ENCODE data around the gene SEMA3F.

The SEMA3F gene

DNA sequence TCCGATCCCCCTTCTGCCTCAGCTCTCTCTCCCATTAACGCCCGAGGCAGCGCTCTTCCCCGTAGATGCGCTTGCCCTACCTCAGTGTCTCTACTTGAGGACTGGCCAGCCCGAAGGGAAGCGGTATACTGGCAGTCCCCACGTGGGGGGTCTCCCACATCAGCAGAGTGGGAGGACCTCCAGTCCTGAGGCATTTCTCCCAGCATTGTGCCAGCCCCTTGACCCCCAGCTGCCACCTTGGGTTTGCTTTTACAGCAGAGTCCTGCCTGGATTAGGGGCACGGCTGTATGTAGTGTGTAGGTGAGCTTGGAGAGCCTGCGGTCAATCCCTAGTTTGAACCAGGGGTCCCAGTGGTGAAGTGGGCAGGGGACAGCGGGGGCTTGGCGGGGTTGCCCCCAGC is 767 bp downstream of the SEMA3F start:
- DNase-seq (ENCODE audit: low read depth, low spot score), result peak; percentile 57

DNA sequence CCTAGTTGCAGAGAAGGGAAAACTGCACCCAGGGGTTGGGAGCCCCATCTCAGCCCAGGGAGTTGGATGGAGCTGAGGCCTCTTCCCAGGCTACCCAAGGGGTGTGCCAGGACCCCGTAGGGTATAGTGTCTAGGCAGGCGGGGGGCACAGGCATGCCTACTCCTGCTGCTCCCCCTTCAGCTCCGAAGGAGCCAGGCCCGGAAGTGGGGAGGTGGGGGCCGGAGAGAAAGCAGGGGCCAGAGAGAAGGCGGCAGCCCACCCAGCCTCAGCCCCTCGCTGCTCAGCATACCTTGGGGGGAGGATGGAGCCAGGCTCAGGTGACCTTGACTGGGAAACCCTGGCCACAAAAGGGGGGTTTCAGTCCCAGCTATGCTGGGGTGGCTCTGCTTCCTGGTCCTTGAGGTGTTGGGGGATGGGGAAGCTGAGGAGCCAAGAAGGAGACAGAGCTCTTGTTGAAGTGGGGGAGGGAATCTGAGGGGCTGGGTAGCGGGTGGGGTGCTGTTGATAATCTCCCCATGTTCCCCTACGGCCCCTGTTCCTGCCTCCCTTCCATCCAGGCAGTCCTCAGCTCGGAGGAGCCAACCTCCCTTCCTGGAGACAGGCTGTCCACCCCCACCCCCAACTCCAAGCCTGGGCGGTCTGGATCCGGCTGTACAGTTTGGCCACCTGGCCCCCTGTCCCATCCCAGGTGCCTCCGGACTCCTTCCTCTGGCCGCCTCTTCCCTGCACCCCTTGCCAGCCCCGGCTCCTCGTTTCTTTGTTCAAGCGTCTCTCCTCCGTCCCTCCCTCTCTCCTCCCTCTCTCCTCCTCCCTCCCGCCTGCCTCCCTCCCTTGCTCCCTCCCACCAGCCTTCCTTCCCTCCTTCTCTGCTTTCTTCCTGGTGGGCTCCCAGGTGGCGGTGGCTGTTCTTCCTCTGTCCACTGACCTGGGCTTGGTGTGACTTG is 1.7 kb downstream of the SEMA3F start:
- DNase-seq (ENCODE audit: low read depth, low spot score), result no peak

DNA sequence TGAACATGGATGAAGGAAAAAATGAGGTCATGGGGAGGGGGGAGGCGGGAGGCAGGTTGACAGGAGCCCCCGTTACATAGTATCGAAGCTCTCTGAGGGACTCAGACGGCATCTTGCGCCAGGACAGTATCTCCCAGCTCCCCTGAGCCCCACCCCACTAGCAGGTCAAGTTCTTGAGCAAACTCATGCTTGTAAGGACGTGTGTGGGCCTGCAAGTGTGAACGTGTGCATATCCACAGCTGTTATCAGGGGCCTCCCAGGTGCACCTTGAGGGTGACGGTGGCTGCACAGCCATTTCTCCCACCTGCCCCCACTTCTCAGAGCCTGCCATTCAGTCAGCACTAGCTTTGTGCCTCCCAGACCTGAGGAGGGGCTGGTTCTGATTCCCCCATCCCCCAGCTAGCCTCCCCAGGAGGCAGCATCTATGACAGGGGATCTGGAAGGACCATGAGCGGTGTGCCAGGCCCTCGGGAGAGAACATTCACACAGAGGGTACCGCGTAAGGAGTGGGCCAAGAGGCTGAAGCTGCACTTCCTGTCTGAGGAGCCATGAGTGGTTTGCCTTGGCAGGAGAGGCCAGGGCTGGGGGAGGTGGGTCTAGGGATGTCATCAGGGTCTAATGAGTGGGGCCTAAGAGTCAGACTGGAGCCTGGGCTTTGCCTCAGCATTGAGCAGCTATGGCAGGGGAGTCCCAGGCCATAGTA is 2.9 kb downstream of the SEMA3F start:
- DNase-seq (ENCODE audit: low read depth, low spot score), result no peak

DNA sequence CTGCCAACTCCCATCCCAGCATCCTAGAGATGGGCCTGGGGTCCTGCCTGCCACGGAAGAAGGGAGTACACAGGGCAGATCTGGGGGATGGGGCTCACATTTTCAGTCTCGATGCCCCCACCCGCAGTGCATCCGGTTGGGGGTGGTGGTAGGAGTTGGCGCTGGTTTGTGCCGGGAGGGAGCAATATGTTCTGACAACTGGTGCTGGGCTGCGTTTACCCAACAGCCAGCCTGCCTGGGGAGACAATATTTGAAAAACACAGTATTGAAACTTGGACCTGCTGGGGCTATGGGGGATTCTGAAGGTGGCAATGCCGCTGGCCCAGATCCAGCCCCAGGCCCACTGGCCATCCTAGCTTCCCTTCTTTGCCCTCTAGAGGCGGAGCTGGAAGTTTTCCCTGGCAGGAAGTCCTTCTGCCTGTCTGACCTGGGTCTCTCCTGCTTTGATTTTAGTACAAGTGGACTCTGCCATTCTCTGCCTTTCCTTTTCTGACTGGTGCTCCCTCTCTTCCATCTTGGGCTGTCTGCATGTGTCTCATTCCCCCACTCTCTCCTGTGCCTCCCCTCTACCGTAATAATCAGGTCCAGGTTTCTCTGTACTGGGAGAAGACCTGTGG is 3.5 kb downstream of the SEMA3F start:
- DNase-seq (ENCODE audit: low read depth, low spot score), result no peak

DNA sequence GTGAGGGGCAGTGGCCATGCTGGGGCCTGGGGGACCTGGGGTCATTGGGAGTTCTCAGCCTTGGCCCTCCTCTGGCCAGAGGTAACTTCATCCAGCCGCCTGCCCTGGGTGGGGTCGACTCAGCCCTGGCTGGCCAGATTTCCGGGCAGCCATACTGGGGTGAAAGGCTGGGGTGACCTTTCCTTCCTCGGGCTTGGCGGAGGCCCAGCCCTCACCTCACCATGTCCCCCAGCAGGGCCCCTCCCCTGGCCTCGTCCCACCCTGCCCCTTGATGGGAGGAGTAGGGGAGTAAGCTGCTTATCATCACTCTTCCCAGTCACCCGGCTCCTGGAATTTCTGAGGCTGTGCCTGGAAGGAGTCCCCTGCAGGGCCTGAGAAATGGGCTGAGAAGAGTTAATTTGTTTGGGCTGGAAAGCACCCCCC is 5.4 kb downstream of the SEMA3F start:
- DNase-seq (ENCODE audit: low read depth, low spot score), result no peak

DNA sequence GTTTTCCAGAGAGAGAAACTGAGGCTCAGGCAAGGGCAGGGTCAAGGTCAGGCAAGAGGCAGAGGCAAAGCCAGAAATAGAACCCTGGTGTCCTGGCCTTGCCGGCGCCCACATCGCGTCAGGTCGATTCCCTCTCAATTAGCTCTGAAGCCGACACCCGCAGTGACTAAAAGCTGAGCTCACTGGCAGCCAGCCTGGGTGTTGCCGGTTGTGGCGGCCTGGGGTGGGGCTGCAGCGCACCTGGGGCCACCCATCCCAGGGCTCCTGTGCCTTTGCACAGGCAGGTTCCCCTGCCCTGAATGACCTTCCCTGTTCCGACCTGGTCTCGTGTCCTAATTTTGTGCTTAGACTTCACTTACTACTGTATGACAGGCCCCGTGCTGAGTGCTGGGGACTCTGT is 6.2 kb downstream of the SEMA3F start:
- no peak for DNase-seq (ENCODE audit: low read depth, low spot score)

DNA sequence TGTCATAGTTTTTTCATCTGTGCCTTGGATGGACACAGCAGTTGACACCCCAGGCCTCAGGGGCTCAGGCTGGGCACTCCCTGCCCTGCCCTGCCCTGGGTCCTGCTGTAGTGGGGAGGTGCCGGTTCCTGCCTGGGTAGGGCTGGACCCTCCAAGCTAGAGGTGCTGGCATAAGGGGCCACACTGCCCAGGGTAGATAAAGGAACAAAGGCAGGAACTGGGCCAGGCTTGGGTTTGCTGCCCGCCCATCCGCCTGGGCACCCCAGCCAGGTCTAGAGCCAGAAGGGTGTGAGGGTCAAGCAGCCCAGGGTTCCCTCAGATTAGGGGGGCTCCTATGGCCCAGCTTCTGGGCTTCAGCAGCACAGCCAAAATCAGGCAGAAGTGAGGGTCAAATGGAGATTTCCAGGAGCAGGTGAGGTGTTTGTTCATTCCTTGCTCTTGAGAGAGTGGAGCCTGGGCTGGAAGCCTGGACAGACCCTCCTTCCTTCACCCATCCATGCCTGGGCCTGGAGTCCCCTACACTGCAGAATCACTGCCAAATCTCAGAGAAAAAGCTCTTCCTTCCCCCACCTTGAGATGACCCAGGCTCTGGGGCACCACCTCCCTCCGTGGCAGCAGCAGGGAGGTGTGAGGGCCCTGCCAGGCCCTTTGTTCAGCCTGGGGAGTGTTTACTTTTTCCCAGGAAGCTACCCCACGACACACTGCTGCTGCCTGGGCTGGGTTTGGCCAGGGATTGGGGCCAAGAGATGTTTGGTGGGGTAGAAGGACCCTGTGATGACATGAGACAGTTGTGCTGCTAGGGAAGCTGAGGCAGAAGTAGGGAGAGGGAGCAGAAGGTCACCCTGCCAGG is 7.1 kb downstream of the SEMA3F start:
- no peak for DNase-seq (ENCODE audit: low read depth, low spot score)

DNA sequence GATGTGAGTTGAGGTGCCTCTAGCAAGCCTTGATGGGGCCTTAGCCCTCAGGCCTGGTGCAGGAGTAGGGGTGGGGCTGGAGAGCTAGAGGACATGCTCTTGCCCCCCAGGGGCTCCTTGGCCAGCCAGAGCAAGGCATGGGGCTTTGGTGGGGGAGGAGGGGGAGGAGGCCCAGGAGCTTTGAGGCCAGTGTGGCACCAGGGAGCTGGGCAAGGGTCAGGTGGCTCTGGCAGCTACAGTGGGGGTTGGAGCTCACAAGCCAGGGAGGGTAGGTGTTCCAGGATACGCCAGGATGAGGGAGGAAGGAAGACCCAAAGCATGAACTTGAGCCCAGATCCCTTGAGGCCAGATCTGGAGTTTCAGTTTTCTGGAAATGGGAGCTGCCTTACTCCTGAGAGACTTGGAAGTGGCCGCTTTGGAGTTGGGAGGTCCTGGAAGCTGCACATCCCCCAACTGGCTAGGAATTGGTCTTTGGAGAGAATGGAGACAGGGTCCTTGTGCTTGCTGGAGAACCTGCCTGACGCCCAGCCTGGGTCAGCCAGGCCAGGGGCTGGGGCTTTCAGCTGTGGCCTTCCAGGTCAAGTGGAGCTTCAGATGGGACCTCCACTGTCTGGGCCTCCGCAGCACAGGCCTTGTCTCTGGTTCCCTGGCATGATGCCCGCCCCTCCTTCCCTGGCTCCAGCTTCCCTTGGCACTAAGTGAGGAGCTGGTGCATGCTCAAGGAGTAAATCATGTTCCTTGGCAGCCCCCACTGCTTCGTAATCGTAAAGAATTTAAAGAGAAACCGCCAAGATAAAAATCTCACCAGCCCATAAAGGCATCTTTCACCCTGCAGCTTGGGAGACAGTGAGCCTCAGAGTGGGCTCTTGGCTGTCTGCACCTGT is 8.7 kb downstream of the SEMA3F start:
- no peak for DNase-seq (ENCODE audit: low read depth, low spot score)

DNA sequence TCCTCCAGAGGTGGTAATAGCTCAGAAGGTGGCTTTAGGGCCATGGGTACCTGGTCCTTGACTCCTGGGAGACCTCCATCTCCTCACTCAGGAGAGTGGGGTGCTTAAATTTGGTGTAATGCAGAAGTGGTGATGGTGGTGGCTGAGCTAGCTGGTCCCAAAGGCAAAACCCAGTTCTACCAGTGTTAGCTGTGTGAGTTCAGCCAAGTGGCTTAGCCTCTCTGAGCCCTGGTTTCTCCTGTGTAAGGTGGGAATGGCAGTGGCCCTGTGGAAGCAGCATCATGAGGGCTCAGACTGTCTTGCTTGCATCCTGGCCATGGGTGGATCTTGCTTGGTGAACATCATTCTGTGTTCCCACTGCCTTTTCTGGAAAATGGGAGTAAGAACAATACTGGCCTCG is 9.4 kb downstream of the SEMA3F start:
- DNase-seq (ENCODE audit: low read depth, low spot score), result no peak

DNA sequence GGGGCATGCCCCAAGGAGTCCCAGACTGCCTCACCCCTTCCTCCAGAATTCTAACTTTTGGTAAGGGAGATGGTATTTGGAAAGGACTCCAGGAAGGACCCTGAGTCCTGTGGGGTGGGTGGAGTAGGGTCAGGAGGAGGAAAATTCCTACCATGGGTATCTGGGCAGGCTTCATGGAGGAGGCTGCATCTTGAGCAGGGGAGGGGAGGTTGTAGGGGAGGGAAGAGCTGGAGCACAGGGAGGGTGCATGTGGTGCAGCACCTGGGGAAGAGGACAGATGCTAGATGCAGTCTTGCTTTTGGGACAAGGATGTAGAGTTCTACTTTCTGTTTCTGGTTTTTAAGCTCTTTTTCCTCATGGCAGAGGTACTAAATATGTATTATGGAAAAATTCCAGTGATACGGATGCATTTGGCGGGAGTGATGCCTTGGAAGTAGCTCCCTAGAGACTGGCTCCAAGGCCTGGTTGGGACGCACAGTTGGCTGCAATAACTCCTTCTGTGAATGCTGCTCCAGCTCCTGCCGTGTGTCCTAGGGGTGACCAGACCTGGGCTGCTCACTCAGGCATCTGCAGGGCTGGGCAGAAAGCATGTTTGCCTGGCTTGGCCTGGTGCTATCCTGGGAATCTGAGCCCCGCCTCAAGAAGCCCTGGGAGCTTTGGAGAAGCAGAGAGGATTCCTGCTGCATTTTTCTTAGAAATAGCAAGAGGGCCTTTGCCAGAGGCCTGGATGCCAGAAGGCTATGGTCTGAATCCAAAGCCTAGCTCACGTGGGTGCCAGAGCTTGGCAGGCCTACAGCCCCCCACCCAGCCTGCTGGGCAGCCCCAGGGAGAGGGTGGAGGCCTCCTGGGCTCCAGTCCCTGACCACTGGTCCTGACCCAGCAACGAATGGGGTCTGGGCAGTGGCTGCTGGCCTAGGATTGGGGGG is 10.1 kb downstream of the SEMA3F start:
- DNase-seq (ENCODE audit: low read depth, low spot score), result peak; percentile 78

DNA sequence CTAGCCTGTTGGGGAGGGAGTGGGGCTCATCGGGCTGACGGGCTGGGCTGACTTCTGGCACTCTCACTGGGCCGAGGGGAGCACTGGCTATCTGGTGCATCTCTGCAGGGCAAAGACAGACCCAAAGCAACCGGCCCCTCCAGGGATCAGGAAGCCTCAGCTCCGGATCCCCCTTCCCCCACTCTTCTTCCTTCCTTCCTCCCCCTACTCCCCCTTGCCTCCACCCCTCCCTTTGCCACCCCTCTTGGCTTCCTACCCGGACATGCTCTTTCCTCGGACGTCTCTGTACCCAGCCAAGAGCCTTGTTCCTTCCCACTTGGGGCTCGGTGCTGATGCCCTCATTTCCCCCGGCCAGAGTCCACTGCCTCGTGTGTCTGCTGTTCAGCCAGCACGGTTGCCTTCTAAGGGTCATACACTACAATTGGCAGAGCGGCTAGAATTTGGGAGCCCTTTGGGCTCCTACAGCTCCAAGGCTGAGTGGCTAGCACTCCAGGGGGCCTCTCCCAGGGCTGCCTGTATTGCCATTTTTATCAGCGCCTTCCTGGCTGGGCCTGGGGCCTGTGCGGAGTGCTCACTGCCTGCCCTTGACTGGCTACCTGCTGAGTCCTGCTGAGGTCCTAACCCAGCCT is 10.9 kb downstream of the SEMA3F start:
- DNase-seq (ENCODE audit: low read depth, low spot score), result no peak

DNA sequence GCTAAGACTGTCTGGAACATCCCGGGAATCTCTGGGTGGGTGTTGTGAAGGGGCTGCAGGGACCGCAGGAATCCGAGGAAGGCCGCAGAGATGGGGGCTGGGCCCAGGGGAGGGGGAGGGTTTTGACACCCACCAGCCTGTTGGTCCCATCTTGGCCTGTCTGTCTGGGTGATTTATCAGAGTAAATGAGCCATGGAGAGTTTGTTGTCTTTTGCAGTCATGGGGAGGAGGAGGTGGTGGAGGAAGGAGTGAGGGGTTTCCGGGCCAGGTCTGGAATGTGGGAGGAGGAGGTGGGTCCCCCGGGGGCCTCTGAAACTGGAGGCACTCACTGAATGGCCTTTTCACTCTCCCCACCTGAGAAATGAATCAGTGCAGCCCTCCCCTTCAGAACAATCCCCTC is 11.5 kb downstream of the SEMA3F start:
- DNase-seq (ENCODE audit: low read depth, low spot score), result peak; percentile 37

DNA sequence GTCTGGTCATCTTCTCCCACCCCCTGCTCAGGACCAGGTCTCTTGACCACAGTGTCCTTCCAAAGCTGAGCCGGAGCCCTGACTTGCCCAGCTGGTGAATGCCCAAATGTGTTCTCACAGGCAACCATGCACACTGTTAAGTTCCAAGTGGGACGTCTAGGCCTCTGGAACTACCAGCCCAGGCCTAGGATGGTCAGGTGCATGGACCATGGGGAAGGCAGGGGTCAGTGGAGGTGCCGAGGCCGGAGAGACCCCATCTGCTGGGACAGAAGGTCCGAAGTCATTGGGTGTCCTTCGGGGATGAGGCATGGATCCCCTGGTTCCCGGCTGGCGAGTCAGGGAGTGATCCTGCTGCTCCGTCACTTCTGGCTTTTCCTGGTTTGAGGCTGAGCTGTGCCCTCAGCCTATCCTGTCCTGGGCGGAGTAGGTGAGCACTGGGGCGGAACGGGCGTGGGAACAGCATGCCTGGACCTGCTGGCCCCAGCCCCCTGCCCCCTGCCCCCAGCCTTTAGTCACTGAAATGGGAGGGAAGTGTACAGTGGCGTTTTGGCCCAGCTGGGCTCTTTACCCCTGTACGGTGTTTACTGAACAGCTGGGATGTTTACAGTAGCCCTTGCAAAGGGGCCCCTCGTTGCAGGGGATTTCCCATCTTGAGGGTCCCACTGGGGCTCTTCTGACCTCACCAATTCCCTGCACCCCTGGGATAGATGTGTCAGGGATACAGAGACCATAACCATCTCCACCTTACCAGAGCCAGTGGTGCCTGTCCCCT is 12.1 kb downstream of the SEMA3F start:
- no peak for DNase-seq (ENCODE audit: low read depth, low spot score)

DNA sequence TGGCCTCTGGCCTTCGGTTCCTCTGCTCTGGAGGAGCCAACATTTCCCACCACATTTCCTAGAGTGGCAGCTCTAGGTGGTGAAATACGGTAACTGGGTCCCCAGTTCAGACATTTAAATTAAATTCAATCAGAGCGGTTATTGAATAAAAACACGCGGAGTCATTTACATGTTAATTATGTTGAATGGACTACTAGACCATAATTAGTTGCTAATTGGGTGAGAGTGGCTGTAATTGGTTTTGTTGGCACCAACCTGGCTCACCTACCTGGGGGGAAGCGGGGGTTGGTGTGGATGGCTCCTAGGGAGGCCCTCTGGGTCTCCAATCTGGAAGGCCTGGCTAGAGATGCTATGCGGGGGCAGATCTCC is 12.7 kb downstream of the SEMA3F start:
- no peak for DNase-seq (ENCODE audit: low read depth, low spot score)

DNA sequence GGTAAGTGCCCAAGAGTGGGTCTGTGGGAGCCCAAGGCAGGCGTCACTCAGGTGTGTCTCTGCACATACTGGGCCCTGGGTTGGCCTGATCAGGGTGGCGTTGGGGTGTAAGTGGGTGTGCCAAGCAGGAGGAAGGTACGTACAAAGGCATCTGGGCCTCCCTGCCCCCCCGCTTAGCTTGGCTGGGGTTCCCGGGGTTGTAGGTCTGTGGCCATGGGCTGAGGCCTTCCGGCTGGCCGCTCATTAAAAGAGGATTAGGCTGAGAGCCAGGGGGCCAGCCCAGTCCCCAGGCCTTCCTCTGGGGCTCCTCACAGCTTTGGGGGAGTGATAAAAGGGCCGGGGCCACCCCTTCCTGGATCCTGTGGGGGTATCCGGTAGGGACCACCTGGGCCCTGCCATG is 13.3 kb downstream of the SEMA3F start:
- no peak for DNase-seq (ENCODE audit: low read depth, low spot score)

DNA sequence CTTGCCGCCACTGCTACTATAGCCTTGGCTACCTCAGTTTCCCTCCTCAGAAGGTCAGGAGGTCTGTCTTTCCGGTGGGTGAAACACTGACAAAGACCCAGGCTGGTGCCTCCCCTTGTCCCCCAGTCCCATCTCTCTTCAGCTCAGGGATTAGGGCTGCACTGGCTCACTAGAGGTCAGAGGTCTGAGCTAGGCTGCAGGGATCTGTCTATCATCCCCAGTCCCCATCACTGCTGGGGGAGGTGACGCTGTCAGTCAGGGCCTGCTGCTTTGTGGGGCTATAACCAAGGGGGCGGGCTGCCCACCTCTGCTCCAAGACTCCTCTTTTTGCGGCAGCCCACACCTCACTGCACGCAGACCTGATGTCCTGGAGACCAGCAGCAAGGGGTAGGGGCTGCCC is 13.7 kb downstream of the SEMA3F start:
- DNase-seq (ENCODE audit: low read depth, low spot score), result no peak

DNA sequence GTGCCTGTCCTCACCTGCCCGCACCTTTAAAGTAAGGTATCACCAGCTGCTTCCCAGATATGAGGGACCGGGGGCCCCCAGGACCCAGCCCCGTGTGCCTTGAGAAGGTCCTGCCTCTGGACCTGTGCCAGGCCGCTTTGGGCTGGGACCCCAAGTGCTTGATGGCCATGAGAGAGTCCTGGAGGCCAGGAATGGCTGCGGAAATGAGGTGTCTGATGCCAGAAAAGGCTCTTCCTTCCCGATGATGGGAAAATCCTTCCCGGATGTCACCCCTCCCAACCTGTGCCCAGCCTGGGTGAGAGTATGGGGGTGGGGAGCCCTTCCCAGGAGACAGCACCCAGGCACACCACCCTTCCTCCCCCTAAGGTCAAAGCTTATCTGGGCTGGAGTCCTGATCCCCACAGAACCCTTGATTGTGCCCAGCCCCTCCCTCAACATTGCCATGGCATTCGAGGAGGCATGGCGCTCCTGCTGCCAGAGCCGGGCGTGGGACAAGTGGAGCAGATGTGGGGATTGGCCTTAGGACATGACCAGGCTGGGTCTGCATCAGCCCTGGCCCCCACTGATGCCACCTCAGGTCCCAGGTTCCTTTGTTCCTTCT is 14.2 kb downstream of the SEMA3F start:
- DNase-seq (ENCODE audit: low read depth, low spot score), result no peak

DNA sequence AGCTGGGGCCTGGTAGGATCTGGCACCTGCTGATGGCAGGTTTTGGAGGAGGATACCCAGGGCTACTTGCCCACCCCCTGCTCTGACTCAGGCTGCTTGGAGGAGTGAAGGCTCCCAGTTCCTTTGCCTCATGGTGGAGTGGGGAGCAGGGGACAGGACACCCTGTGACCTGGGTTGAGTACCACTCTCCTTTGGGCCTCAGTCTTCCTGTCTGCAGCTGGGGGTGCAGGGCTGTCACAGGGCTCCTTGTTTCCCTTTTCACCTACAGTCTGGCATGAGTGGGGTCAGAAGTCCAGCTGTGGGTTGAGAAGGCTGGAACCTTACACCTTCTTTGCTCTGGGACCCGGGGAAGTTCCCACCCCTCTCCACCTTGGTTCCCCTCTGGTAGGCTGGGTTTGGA is 14.7 kb downstream of the SEMA3F start:
- DNase-seq (ENCODE audit: low read depth, low spot score), result no peak
